ENCODE results near the gene KIF1C.
"Not testable (repeated sequence)": the region's sequence is repeated elsewhere in the genome, so short reads cannot be mapped to it uniquely, and the experiment has no call there.

DNA sequence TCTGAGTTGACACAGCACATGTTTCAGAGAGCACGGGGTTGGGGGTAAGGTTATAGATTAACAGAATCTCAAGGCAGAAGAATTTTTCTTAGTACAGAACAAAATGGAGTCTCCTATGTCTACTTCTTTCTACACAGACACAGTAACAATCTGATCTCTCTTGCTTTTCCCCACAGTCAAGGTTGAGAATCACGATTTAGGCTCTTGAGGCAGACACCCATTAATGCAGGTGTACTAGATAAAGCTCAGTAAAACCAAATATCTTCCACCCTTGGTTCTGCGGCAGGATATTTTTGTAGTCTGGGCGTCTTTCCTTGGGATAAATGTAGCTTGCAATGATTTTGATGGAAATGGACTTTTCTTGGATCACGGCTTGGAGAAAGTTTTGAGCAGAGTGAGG is 77.7 kb downstream of the KIF1C start:
- not testable (repeated sequence) for TF ChIP-seq POLR2A, CTCF (IDR thresholded peaks at IDR 0.05)
